C4-2B (cell line): ENCODE measurements around the gene PDZD8.

Source experiments
- H3K27ac ChIP-seq: fragments of 450-650 bp; 2 replicates; pipeline ENCODE4 v1.5.1; 2017
- CTCF ChIP-seq: fragments of 450-650 bp; conservative IDR thresholded peaks from 2 replicates; pipeline ENCODE4 v1.5.1; 2017; ENCODE audit warnings: mild to moderate bottlenecking
- ZFX ChIP-seq: fragments of 450-650 bp; IDR thresholded peaks from 2 replicates; pipeline ENCODE4 v1.6.1; 2017

PDZD8 gene

DNA sequence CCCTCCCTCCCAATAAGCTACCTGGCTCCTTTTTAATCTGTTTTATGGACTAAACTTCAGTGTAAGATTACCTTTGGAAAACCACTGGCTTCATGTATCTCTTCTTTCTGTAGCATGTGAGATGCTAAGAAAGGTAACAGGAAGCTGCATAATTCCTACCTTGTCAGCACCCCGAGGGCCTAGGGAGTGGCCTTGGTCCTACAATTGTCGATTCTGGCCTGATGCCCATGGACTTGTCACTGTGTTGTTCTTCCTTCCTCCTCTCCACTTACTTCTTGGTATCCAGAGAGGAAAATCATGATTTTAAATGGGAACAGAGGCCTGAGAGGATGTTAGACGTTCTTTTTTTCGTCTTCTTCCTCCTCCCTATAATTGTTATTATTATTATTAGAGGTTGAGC is 42.9 kb upstream of the PDZD8 start:
- H3K27ac ChIP-seq = no peak overlapping the region
- TF ChIP-seq CTCF (no peak), ZFX (no peak)

- no peak overlapping the region for H3K27ac ChIP-seq
- TF ChIP-seq CTCF (no peak), ZFX (no peak)
Measured at GRCh38 chr10:117417196-117417595, 42.0 kb upstream of the PDZD8 start.

- peak overlapping the region; percentile 30; the same call in 1 of the 2 replicates for H3K27ac ChIP-seq
- TF ChIP-seq CTCF (no peak), ZFX (no peak)
Measured at GRCh38 chr10:117413928-117414618, 38.8 kb upstream of the PDZD8 start.

DNA sequence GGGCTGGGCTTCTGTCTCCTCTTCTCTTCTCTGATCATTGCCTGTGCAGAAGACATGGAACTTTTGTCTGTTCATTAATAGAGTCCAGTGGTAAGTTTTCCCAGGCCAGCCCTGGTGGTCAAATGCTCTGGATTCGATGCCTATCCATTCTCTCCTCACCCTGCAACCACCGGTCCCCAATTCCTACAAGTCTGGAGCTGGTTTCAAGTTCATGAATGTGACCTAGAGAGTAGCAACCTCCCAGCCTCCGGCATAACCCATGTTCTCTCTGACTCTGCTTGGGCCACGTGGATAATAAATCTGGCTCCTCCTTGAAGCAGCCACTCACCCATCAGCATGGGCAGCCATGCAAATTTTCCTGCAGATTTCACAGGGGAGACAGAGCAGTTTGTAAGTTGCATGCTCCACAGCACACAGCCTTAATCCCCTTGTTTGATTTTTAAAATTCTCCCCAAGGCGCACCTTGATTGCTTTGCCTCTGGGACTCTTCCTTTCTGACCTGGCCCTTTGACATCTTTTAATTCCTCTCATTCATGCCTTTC is 37.3 kb upstream of the PDZD8 start:
- TF ChIP-seq CTCF = no peak
- no peak for TF ChIP-seq ZFX
- no peak overlapping the region for H3K27ac ChIP-seq

DNA sequence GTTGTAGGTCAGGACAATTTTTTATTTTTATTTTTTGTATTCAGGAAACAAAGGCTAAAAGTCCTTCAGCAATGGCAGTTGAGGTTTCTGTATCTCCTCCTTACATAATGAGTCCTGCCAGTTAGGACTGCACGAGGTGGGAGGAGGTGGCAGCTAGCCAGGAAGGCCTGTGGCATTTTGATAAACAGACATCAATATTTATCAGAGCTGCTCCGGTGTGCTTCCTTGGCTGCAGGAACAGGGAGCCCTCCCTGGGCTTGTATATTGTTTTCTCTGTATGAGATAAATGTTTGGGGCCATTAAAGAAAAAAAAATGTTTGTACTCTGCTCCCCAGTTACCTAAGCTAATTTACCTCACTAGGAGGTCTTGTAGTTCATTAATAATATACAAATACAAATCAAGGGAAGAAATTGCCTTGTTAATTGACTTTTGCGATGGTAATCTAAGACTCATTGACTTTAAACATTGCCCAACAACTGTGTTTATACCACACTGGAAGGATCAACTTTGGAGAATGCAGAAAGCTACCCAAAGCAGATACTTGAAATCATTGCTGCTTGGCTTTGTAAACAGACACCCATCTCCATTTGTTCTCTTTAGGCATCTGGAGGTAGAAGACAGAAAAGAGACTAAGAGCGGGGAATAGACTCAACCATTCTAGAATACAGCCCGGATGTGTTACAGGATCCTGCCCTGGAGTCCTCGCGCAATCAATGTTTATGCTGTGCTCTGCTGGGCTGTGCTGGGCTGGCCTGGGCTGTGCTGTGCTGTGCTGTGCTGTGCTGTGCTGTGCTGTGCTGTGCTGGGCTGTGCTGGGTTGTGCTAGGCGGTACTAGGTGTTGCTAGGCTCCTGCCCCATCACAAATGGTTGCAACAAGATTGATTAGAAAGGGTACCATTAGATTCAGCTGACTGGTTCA is 36.5 kb upstream of the PDZD8 start:
- H3K27ac ChIP-seq = no peak overlapping the region
- TF ChIP-seq CTCF = no peak
- TF ChIP-seq ZFX = no peak

DNA sequence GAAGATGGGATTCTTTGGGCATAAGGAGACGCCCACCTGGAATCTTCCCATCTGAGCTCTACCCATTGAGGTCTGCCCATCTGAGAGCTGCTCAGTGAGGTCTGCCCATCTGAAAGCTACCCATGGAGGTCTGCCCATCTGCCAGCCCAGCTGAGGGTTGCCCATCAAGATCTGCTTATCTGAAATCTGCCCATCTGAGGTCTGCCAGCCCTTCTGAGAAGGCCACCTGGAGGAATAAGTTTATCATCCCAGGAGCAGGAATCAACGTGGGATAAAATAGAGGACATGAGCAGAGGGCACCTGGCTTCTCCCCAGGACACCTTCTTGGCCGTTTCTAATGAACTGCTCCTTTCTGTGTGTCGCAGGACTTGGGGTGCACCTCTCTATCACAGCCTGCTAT is 35.3 kb upstream of the PDZD8 start:
- TF ChIP-seq CTCF (no peak), ZFX (no peak)
- no peak overlapping the region for H3K27ac ChIP-seq
